OCI-LY7 (cell line): ENCODE results near the gene COL20A1.

Experiments
- EZH2phosphoT487 ChIP-seq: fragments of 200-600 bp; sonication (generic); IDR thresholded peaks from 2 replicates; pipeline ENCODE4 v1.6.1; 2018; ENCODE audit warnings: low read depth, borderline replicate concordance, mild to moderate bottlenecking, mixed run types, antibody characterized with exemption, low read length, moderate library complexity, mixed read lengths
- TF ChIP-seq, protein P1 (sequence below): fragments of 200-600 bp; sonication (generic); conservative IDR thresholded peaks from 2 replicates; pipeline ENCODE4 v1.5.1; 2014; ENCODE audit warnings: mild to moderate bottlenecking, antibody characterized with exemption, low read length, moderate library complexity, mixed read lengths

DNA sequence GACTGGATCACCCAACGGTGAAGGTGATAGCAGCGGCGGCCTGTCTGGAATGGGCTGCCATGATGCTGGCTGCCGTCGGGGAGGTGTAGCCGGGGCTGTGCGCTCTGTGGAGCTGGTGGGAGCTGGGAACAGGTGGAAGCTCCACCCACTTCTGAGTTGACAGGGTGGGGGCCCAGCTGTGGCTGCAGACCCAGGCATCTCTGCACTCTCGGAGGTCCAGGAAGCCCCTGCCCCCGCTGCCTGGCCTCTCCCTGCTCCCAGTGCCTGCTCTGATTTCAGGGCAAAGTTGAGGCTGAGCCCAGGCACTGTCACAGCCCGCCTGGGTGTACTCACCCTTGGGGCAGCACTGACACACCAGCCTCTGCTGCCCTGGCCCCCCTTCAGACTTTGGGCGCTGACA, 86.3 kb downstream of the COL20A1 start:
- TF ChIP-seq, protein P1, sequence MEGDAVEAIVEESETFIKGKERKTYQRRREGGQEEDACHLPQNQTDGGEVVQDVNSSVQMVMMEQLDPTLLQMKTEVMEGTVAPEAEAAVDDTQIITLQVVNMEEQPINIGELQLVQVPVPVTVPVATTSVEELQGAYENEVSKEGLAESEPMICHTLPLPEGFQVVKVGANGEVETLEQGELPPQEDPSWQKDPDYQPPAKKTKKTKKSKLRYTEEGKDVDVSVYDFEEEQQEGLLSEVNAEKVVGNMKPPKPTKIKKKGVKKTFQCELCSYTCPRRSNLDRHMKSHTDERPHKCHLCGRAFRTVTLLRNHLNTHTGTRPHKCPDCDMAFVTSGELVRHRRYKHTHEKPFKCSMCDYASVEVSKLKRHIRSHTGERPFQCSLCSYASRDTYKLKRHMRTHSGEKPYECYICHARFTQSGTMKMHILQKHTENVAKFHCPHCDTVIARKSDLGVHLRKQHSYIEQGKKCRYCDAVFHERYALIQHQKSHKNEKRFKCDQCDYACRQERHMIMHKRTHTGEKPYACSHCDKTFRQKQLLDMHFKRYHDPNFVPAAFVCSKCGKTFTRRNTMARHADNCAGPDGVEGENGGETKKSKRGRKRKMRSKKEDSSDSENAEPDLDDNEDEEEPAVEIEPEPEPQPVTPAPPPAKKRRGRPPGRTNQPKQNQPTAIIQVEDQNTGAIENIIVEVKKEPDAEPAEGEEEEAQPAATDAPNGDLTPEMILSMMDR: no peak
- TF ChIP-seq EZH2phosphoT487: no peak
